ENCODE results near the gene HMGCLL1.

DNA sequence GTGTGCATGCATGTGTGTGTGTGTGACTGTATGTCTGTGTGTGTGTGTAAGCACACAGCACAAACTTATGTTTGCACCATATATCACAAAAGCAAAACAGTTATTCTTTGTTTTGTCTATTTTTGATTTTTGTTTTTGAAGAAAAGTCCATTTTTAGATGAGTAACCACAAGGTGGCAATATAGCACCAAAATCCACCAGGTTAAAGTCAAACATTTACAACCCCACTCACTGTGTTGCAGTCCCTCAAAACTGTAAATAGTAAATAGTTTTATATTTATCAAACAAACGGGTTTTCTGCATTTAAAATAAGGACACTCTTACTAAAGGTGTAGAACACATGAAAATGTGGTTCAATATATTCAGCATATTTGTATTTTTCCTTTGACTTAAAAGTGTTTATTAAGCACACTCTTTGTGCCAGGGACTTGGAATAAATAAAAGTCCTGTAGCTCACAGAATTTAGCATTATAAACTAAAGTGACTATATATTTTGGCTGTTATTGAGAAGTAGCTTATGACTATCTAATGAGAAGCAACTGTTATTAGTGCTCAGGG lies 133.3 kb downstream of the HMGCLL1 start:
- TF ChIP-seq, protein P1, sequence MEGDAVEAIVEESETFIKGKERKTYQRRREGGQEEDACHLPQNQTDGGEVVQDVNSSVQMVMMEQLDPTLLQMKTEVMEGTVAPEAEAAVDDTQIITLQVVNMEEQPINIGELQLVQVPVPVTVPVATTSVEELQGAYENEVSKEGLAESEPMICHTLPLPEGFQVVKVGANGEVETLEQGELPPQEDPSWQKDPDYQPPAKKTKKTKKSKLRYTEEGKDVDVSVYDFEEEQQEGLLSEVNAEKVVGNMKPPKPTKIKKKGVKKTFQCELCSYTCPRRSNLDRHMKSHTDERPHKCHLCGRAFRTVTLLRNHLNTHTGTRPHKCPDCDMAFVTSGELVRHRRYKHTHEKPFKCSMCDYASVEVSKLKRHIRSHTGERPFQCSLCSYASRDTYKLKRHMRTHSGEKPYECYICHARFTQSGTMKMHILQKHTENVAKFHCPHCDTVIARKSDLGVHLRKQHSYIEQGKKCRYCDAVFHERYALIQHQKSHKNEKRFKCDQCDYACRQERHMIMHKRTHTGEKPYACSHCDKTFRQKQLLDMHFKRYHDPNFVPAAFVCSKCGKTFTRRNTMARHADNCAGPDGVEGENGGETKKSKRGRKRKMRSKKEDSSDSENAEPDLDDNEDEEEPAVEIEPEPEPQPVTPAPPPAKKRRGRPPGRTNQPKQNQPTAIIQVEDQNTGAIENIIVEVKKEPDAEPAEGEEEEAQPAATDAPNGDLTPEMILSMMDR (IDR thresholded peaks at IDR 0.05), result peak in 3 of 7 experiments; percentile 27 to 42 (median 31)
- no peak for TF ChIP-seq POLR2AphosphoS5 (IDR thresholded peaks at IDR 0.05)

Data from stomach (tissue), 4 donors.